HG03439 (cell line): ENCODE results near the gene ATRNL1.
A peak's percentile ranks its signal among the peaks of the same experiment; 100 is the strongest.

Source experiments
- ATAC-seq: cut with Tn5 transposase; IDR thresholded peaks from one replicate; pipeline ENCODE4 v1.9.1; 2021; ENCODE audit warnings: mild to moderate bottlenecking, moderate library complexity; ENCODE audit not compliant: unreplicated experiment

The ATRNL1 gene

DNA sequence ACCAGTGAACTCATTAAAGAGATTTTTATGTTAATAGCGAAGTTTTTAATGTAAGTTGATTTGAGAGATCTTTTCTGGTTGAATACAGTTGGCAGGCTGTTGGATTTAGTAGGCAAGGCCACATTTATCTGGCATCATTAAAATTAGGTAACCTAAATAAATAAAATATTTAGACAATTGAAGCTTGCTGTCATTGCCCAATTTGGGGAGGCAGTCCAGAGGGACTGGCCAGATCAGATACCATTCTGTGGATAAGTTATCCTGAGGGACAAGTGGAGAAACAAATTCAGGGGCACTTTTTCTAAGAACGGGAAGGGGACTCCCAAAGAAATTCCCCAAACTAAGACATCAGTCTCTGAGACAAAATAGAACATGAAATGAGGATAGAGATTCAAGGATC, 782.0 kb downstream of the ATRNL1 start:
- ATAC-seq: no peak

DNA sequence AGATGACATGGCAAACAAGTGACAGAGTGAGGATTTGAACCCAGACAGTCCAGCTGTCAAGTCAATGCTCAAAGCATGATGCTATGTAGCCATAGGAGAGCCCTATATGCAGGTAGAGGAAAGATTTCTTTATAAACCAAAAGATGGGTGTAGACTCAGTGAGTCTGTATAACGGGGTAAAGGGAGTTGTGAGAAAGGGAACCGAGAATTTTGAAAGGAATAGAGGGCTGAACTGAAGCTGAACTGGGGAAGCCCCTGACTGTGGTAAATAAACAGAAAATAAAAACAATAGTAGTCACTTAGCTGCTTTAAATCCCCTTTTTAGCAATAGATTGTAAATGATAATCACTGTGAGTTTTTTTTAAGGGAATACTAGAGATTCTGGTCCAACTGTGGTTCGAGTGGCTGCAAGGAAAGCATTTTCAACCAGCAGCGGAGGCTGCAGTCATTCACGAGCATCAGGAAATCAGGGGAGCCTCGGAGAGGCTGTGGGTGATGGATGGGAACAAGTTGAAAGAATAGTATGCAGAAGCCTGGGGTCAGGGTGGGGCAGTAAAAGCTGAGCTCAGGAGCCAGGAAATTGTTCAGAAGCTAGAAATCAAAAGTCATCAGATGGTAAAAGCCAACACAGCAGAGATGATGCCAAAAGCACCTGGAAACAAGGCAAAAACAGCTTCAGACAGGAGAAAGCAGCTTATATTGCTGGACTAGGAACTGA, 786.4 kb downstream of the ATRNL1 start:
- peak; percentile 70 for ATAC-seq

DNA sequence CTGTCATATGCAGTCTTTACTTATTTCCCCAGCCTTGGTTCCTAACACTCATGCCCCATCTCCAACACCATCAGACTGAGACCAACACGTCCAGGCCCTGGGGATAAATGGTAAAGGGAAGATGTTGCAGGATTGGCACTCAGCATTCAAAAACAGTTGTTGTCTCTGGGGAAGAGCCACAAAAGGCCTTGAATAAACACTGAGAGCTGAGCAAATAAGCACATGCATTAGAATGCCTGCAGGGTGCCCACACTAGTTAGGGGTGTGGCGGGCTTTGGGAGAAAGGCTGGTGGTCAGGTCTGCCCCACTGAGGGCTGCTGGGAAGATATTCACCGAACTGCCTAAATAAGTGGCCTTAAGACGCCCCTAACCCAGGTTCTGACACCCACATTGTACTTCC, 788.9 kb downstream of the ATRNL1 start:
- no peak for ATAC-seq

DNA sequence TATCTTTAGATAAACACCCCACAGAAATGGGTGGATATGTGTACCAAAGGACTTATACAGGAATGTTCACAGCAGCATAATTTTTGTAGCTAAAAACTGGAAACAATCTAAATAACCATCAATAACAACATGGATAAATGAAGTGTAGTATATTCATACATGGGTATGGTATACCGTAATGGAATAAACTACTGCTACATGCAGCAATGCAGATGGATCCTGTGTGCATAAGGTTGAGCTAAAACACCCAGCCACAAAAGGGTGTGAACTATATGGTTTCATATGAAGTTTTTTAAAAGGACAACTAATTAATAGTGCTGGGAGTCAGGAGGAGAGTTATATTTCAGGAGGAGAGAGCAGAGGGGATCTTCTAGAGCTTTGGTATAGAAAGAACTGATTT, 790.2 kb downstream of the ATRNL1 start:
- ATAC-seq: no peak

DNA sequence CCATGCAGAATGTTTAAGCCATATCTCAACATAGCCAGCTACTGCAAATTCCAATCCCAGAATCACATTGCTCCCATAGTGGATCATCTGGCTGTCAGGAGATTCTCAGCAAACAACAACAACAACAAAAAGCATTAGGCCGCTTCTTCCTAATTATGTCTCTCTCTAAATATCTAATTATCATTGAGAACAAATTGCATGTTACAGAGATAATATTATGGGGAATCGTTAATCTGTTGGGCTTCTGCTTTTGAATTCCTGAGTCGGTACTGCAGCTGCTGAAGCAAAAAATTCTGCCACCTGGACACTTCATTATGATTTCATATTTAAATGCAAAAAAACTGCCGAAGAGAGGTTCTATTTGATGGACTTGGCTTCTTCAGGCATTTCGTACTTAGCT, 791.2 kb downstream of the ATRNL1 start:
- no peak for ATAC-seq

DNA sequence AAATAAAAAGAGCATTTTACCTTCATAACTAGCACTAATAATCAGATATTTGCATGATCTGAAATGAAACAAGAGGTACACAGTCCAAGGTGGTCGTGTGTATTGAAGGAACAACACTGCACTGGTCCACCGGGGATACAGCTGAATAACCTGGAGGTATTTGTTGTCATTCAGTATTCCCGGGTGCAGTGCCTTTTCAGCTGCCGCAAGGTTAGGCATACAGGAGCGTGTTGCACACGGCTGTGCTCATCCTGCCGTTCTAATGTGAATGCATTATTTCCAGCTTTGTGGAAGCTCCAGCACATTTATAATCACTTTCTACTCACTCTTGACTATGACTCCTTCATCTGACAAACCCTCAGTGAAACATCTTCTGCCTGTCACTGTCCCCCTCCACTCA, 802.0 kb downstream of the ATRNL1 start:
- ATAC-seq: no peak

DNA sequence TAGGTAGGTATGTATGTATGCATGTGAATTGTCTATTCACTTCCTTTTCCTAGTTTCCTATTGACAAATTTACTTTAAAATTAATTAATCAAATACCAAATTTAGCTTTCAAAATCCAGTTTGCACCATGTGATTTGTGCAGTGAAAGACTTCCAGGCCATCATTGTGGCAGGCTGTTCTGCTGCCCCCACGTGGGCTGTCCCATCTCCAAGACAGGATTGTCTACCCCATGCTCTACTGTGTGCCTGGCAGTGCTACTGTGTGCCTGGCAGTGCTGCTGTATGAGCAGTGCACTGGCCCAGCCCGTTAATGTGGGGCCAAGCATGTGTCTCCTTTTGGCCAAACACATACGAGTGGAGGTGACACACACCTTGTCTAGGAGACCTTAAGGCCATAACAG, 805.1 kb downstream of the ATRNL1 start:
- ATAC-seq: no peak

DNA sequence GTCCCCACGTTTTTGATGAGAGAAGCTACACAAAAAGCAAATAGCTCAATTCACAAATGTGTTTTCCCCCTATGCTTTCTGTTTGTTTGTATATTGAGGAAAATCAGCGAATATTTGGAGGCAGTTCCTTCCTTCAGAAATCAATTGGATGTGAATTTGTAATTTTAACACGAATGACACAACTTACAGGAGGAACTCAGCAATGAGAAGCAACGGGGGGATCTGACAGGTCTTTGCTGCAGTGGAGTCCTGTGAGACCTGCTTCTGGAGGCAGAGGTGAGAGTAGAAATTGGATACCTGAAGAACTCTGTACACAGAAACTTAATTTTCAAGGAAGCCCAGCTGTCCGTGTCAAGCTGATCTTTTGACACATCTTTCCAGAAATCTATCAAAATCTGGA, 809.4 kb downstream of the ATRNL1 start:
- no peak for ATAC-seq

DNA sequence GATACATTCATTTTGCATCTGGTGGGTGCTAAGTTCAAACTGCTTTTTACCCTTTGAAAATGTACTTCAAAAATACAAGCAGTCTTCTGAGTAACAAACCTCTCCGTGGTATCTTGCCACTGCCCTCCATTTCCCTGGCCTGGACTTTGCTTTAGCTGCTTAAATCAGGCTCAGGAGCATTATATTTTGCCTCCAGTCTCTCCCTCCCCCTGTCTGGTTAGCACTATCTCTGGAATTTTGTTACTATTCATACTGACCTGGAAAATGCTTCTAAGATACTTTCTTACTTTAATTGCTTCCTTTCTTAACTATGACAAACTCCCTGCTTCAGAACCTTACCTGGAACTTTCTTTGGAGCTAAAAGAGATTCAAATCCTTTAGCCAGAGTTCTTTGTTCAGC, 810.0 kb downstream of the ATRNL1 start:
- ATAC-seq: no peak

DNA sequence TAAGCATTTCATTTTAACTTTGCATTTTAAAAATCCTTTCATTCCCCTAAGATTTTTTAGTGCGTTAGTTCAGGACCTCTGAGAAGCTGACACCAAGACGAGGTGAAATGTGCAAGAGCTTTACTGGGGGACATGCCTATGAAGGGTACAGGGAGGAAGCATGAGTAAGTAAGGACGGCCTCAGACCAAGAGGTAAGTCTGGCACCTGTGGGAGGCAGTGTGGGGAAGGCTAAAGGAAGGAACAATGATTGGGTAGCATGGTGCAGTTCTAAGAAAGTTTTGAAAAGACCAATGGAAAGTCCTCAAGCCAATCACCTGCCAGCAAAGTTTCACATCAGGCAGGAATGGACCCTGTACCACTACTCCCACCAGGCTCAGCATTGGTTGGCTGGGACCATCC, 810.7 kb downstream of the ATRNL1 start:
- no peak for ATAC-seq

DNA sequence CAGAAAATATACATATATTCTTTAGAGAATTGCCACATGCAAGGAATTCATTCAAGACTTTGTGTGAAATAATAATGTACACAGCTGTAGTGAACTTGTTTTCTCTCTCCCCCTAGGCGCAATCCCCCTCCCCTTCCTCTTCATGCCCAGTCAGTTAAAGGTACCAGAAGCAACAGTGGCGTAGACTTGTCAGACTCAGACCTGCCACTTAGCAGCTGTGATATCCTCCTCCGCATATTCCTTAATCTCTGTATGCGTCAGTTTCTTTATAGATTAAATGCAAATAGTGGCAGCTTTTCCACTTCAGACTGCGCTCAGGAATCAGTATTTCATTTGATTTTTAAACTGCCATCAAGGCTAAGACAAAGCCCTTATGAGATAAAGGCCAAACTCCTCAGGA, 815.9 kb downstream of the ATRNL1 start:
- no peak for ATAC-seq

DNA sequence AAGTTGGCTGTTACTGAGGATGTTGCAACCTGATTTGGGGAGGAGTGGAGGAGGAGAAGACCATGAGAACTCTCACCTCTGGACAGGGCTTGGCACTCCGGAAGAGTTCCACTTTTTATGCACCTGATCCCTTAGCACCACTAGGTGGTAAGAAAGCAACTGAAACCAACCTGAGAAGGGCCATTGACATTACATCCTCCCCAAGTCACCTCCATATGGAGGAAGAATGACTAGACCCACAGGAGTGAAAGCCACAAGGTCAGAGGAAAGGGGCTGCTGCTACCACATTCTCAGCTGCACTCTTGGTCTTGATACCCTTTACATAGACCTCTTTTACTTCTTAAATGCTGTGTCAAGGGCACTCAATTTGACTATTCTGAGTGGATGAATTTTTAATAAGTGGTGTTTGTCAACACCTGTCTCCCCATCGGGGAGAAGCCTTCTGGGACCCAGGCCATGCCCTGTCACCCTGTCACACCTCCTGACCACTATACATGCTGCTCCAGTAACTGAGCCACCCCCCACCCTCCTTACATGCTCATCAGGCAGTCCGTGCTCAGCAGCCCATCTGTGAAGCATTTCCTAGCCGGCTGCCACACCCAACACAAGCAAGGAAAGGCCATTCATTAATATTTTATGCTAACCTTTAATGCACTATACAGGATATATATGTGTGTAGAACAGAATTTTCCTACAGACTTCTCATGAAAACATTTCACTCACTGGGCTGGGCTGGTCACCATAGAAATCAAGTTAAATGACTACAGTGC, 817.0 kb downstream of the ATRNL1 start:
- ATAC-seq: no peak

DNA sequence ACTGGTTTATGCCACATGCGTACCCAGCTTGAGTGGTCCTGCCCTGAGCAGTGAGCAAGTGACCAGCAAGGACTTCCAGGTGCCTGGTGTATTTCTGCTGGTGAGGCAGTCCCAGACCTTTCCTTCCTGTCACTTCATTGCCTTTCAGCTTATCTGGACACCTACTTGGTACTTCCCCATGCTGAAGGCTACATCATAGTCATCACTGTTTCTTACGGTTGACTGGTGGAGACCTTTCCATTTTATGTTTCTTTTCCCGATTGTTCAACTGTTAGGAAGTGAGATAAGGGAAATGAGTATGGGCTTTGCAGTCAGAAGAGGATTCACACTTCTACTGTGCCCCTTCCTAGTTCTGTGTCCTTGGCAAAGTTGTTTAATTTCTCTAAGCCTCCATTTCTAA, 821.3 kb downstream of the ATRNL1 start:
- no peak for ATAC-seq

DNA sequence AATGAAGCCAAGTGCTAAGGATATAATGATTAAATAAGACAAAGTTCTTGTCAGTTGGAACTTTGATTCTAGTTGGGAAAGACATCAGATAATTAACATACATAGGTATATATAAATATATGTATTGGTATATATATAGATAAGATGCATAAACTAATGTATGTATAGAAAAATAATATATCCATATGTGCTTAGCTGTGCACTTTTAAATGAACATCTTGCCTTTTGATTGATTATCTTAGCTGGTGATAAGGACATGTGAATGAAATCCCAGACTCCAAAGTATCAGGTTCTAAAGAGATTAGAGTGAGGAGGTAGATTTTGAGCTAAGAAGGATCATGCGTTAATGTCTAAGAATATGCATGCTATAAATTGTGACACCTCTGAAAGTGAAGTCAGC, 822.3 kb downstream of the ATRNL1 start:
- no peak for ATAC-seq

DNA sequence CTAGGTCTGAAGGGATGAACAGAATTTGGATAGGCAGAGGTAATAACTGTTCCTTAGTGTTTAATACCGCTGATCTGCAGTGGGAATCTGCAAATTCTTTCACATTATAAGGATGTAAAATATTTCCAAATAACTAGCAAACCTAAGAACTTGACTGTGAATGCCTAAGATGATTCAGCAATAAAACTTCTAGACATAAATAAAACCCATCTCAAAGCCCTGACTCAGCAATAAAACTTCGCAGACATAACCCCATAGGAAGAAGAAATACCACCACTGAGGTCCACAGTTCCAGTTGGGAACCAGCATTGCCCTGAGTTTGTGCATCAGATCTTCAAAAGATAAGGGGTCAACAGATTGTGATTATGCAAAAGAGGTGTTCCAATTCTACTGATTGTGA, 825.6 kb downstream of the ATRNL1 start:
- ATAC-seq: no peak

DNA sequence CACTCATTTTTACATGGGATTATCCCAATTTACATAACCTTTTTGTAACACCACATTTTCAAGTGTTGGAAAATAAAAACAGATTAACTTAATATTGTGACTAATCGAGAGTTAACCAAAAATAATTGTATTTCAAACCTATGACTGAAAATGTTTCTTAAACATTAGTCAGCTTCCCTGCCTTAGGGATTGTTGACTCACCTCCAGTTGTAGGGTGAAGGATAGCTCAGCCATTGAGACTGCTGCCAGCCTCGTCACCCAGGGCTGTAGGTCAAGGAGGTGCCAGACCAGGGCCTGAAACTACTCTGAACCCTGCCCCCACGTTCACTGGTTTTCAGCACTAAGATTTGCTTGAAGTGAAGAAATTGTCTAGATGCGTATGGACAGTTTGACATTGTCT, 828.6 kb downstream of the ATRNL1 start:
- ATAC-seq: no peak

DNA sequence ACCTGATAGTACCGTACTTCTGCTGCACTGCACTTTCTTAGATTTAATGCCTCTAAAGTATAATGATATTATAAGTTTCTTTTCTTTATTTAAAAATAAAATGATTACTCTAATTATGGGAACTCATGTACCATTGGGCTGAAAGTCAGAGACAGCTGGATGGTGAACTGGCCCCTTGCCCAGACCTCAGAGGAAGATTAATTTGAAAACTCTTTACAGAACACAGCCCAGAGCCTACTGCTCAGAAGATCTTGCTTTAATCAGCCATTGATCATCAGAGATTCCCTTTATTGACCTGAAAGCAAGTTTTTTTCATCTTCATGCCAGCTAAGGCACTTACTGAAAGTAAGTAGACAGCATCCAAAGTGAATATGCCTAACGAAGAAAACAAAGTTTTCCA, 838.1 kb downstream of the ATRNL1 start:
- ATAC-seq: no peak

DNA sequence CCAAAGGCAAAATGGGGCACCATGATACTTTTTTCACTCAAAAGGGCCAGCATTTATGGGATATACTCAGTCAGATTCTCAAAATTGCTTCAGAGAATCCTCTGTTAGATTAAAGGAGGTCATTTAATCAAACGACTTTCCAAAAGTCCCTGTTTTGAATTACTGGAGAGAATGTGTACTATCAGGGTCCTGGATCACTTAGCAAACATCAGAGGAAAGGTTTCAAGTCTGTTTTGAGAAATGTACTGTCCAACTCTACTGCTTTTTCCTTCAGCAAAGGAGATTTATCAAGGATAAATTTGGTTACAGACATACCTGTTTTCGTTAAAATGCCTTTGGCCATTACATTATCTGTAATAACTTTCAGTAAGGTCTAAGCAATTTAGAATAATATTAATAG, 838.9 kb downstream of the ATRNL1 start:
- ATAC-seq: no peak

DNA sequence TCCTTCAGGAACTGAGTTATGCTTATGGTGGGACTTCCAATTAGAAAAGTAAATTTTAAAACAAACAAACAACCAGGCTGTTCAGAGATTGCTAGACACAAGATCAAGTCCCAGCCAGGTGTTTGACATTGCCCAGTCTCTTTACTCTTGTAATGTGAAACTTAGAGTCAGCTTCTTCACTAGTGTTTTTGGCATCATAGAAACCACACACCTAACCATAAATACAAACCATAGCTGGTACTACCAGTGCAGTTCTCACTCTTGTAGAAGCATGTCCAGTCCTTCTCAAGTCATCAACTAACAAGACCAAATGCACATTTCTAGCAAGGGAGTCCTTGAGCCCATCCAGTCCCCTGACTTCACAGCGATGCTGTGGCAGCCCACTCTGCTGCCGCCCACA, 839.9 kb downstream of the ATRNL1 start:
- no peak for ATAC-seq

DNA sequence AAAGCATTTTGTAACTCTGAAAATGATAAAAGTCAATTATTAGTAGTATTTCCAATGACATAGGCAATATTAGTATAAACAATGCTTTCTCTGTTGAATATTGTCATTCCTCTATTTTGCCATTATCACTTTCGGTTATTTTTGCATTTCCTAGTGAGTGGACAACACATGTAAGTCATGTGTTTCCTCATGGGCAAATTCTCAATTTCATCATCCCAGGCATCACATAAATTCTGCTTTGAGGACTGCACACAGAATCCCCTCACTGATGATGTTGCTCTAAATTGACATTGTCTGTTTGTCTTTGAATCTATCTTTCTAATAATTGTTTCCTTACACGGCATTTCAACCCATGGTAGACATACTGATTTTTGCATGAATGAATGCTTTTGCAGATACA, 842.6 kb downstream of the ATRNL1 start:
- no peak for ATAC-seq

DNA sequence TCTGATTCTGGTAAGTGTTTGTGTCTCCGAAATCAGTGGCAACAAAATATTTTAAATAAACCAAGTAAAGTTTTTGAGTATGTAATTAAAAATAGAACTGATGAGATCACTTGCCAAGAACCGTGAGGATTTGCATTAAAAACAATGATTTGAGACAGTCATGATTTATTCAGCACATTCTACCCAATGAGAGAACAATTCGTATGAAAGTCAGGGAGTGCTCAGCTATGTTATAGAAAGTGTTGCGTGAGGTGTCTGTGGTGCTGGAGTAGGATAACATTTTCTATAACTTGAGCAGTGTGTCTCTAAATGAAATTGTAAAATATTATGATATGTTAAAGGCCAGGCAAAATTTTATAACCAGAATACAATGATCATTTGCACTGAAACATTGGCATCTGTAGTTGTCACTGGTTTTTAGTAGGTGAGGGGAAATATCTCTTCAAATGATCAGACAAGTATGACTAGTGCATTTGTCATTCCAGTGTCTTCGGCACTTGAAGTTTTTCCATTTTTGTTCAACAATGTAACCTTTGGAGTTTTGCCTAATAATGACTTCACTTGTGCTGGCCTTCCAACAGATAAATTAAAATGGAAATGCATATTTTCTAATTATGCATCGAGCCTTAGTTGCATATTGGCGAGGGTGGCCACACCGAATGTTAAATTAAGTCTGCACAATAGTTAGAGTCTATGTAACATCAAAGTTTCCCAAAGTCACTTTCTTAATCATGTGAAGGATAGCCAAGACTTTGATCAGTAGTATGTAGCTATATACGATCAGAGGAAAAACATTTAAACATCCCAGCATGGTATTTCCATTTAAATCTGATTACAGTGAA, 844.0 kb downstream of the ATRNL1 start:
- no peak for ATAC-seq

DNA sequence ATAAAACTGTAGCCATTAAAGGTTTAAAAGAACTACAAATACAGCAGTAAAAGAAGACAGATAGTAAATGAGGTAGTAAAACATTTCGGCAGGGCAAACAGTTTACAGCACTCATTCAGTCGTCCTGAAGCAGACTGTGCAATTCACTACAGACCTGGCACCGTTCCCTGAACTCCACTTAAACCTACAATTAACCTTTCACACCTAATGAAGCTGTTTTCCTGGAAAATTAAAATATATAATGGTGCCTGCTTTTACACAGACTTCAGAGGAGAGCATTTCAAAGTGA, 844.5 kb downstream of the ATRNL1 start:
- no peak for ATAC-seq
